Activated CD4-positive, alpha-beta T cell treated with anti-CD3 and anti-CD28 coated beads, Interleukin-10, Interleukin-2, amounts not matched to agents 100 ng/mL and 50 ng/mL, durations not matched to agents 16 hours and 8 hours (primary cell): ENCODE measurements around the gene SLC19A1.

ENCODE experiments used
- DNase-seq: peaks from one replicate; pipeline ENCODE4 v3.0.0-alpha.2; 2020

The SLC19A1 gene

DNA sequence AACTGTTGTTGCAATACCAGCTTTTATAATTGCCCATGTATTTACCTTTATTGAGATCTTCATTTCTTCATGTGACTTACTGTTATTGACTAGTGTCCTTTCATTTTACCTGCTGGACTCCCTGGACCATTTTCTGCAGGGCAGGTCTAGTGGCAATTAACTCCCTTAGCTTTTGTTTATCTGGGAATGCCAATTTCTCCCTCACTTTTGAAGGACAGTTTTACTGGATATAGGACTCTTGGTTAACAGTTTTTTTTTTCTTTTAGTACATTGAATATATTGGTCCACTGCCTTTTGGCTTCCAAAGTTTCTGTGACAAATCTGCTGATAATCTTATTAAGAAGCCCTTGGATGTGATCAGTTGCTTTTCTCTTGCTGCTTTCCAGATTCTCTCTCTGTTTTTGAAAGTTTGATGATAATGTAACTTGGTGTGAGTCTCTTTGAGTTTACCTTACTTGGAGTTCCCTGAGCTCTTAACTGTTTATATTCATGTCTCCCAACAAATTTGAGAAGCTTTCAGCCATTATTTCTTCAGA lies 80.4 kb downstream of the SLC19A1 start:
- DNase-seq = no peak

DNA sequence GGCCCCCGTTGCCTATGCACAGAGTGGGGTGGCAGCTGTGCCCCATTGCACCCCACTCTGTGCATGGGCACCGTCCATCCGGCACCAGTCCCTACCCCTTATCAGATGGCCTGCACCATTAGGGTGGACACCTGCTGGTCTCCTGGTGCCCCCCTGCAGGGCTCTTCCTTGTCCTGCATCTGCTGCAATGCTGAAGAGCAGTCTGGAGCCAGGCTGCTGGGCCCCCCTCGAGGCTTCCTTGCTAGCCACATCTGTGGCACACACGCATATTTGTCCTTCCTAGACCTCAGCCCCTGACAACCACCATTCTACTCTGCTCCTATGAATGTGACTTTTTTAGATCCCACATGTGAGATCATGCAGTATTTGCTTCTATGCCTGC lies 80.9 kb downstream of the SLC19A1 start:
- no peak for DNase-seq

DNA sequence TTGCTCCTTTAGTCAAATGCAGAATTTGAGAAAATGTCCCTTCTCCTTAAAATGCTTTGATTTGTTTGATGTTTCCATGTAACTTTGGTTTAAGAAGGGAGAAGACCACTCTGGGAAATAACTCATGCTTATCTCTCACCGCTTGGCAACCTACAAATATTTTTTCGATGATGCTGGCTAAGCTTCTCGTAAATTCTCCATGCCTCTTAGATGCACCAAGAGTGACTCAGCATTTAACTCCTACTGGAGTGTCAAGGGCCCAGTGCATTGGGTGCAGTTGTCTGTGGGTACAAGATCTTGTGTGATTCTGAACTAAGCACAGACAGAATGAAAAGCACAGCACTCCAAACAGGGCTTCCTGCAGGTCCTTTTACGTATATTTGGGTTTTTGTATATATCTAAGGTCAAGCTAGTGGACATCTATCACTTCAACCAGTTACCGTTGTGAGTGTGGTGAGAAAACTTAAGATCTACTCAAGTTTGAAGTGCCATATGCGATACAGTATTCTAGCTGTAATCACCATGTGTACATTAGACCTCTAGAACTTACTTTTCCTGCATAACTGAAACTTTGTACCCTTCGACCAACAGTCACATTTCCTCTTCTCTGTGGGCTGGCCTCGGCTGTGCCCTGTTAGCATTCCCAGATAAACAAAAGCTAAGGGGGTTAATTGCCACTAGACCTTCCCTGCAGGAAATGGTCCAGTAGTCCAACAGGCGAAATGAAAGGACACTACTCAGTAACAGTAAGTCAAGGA lies 81.5 kb downstream of the SLC19A1 start:
- no peak for DNase-seq

DNA sequence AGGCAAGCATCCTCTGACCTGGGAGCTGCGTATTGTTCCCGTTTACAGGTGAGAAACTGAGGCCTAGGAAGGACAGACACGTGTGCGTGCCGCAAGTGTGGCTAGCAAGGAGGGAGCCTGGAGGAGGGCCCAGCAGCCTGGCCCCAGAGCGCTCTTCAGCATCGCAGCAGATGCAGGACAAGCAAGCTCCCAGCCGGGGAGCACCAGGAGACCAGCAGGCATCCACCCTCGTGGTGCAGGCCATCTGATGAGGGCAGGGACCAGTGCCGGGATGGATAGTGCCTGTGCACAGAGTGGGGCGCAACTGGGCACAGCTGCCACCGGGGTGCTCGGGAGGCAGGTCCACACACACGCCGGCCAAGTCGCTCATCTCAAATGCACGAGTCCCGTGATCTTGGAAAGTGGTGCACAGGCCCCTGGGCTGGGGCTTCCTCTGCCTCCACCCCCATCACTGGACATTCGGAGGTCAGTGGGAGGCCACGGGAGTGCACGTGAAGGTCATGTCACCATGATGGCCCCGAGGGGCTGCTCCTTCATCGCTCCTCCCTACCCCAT lies 82.2 kb downstream of the SLC19A1 start:
- DNase-seq = no peak

DNA sequence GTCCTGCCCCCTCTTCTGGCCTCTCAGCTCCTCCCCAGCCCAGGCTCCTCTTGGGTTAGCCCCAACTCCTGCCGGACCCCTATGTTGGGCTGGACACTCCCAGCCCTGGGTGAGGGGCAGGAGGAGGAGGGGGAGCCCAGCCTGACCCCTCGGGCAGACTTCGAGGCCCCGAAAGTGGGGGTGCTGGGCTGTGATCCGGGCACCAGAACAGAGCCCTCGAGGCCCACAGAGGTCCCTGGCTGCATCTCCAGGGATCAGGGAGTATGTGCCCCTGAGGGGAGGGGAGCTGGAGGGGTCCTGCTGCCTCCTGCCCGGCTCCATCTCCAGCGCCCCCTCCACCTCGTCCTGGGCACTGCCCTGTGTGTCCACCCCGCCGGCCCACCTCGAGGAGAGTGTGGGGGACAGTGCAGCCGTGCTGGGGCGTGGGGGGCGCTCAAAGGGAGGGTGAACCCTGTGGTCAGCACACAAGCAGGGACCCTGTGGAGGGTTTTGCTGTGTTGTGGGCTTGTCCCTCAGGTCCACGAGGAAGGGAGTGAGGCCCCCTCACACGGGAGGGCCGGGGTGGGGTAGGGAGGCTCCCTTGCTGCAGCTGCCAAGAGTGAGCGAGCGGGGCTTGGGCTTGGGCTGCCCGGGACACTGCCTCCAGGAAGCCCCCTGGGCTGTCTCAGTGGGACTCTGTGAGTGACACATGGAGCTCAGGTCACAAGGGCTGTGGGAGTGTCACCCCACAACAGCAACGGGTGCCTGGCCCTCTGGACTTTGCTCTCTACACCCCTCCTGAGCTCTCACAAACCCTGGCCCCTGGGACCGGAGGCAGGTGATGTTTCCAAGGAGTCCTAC lies 82.8 kb downstream of the SLC19A1 start:
- no peak for DNase-seq

DNA sequence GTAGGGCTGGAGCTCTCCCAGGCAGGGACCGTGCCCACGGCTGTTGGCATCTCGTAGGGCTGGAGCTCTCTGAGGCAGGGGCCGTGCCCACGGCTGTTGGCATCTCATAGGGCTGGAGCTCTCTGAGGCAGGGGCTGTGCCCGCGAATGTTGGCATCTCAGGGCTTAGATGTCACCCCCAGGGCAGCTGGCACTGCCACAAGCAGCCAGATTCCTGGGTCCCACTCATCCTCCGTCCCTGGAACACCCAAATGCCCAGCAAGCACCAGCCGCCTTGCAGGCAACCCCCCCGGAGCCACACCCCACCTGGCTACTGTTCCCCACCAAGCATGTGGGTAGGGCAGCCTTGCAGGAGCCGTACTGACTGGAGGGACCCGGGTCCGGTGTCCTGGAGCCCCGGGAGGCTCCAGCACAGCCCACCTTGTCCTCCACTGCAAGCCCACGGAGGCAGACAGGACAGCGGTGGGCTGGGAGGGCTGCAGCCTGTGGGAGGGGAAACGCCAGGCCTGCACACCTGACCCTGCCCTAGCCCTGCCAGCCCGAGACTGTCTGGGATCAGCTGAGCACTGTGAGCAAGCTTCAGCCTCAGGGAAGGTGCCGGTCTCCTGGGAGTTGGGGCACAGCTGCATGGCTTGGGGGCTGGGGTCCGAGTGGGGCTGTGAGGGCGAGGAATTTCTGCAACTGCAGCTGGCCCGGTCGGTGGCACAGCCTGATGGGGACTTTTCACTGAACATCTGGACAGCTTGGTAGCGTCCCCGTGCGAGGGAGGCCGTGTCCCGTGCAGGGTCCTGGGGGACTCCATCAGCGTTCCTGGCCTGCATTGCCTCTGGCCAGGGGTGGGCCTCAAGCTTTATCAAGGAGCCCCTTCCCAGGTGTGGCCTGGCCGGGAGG lies 83.7 kb downstream of the SLC19A1 start:
- no peak for DNase-seq

DNA sequence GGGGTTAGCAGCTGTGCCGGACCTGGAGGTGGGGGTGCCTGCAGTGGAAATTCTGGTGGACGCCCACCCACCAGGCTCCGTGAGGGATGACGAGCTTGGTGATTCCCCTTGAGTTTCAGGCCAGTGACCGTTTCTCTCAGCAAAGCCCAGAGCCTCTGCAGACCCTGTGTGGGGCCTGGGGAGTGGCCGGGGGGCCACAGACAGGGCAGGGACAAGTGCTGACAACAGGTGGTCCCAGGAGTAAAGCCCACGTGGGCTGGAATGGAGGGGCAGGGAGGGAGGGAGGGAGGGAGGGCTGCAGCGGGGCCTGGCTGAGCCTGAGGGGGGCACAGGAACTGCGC lies 84.4 kb downstream of the SLC19A1 start:
- DNase-seq = no peak

DNA sequence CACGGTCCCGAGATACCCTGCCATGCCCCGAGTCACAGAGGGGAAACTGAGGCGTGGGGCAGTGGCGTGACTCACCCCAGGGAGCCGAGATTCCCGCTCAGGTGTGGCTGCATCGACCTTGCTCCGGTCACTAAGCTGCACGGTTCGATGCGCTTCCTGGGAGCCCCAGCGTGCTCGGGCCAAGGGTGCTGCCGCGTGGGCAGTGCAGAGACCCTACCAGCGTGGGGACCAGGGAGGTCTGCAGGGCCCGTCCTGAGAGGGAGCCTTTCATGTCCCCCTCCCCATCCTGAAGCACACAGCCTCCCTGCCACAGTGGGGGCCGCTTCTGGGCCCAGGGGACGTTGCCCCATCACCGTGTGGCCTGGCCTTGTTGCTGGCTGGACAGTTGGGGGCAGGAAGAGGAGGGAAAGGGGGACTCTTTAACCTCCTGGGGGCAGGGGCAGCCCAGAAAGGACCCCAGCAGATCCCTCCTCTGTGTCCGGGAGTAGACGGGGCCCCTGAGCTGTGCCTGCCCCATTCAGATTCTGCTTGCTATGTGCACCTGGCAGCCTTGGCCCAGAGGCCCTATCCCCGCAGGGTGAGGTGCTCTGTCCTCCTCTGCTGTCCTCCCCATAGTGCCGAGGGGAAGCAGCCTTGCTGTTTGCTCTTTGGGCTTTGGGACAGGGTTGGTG lies 84.9 kb downstream of the SLC19A1 start:
- DNase-seq = no peak

DNA sequence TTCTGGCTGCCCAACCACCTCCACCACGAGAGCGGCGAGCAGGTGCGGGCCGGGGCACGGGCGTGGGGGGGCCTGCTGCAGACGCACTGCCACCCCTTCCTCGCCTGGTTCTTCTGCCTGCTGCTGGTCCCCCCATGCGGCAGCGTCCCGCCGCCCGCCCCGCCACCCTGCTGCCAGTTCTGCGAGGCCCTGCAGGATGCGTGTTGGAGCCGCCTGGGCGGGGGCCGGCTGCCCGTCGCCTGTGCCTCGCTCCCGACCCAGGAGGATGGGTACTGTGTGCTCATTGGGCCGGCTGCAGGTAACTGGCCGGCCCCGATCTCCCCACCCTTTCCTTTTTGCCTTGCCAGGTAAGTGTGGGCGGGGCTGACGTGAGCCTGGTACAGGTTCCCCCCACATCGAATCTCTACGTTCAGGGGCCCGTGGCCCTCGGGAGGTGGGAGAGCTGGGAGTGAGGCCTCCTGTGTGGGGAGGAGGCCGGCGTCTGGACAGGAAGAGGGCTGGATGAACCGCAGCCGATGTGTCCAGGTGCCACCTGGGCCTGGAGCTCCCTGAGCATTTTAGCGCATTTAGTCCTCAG lies 85.6 kb downstream of the SLC19A1 start:
- no peak for DNase-seq

DNA sequence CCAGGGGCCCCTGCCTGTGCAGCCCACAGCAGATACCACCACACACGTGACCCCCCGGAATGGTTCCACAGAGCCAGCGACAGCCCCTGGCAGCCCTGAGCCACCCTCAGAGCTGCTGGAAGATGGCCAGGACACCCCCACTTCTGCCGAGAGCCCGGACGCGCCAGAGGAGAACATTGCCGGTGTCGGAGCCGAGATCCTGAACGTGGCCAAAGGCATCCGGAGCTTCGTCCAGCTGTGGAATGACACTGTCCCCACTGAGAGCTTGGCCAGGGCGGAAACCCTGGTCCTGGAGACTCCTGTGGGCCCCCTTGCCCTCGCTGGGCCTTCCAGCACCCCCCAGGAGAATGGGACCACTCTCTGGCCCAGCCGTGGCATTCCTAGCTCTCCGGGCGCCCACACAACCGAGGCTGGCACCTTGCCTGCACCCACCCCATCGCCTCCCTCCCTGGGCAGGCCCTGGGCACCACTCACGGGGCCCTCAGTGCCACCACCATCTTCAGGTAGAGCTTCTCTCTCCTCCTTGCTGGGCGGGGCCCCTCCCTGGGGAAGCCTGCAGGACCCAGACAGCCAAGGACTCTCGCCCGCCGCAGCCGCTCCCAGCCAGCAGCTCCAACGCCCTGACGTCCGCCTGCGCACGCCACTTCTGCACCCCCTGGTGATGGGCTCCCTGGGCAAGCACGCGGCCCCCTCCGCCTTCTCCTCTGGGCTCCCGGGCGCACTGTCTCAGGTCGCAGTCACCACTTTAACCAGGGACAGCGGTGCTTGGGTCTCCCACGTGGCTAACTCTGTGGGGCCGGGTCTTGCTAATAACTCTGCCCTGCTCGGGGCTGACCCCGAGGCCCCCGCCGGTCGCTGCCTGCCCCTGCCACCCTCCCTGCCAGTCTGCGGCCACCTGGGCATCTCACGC lies 86.3 kb downstream of the SLC19A1 start:
- DNase-seq = no peak

DNA sequence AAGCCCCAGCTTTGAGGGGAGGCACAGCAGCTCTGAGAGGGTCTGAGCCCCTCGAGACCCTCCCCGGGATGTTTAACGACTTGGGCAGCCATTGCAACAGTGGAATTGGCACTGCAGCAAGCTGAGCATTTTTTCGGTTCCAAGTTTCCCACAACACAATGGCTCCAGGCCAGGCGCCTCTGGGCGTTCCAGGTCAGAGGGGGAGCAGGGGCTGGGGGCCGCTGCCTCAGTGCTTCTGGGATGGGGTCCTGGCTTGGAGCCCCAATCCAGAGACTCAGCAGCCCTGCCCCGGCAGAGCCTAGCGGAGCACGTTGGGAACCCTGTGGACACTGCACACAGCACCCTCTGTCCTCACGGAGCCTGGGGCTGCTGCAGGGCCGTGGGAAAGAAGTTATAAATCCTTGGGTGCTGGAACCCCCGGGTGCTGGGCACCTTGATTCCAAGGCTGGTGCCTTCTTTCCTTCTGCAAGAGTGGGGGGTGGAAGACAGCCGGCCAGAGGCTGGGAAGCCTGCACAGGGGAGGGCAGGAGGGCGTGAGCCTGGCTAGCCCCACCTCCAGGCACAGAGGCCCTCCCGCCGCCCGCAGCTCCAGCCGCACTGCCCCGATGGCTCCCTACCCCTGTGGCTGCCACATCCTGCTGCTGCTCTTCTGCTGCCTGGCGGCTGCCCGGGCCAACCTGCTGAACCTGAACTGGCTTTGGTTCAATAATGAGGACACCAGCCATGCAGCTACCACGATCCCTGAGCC lies 87.1 kb downstream of the SLC19A1 start:
- no peak for DNase-seq

DNA sequence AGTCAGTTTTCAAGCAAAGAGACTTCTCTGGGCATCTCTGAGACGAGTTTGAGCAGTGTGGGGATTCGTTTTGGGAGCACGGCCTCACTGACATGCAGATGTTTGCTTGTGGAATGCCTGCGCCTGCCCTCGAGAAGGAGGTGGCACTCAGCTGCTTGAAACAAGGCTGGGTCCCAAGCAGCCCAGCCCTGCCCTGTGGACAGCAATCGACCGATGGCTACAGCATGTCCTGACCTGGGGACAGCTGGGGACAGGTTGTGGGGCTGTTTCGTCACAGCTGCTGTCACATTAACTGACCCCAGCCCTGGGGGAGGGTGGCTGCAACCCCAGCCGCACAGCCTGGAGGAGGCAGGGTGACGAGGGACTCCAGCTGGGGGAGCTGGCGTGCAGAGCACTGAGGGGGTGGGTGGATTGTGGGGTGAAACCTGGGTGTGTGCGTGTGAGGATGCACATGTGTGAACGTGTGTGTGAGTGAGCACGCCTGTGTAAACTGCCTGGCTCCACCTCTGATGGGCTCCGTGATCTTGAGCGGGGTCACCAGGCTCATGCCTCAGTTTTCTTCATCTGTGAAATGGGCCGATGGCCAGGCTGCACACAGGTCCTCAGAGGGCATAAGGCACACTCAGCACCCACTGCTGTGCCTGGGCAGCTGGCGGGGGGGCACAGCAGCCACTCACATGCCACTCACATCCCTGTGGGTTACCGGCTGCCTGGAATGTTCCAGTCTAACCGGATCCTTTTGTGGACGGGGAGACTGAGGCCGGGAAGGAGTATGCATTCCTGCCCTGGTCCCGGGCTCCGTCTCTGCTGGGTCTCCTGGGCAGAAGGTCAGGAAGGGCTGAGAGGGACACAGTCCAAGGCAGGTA lies 87.9 kb downstream of the SLC19A1 start:
- DNase-seq = no peak

DNA sequence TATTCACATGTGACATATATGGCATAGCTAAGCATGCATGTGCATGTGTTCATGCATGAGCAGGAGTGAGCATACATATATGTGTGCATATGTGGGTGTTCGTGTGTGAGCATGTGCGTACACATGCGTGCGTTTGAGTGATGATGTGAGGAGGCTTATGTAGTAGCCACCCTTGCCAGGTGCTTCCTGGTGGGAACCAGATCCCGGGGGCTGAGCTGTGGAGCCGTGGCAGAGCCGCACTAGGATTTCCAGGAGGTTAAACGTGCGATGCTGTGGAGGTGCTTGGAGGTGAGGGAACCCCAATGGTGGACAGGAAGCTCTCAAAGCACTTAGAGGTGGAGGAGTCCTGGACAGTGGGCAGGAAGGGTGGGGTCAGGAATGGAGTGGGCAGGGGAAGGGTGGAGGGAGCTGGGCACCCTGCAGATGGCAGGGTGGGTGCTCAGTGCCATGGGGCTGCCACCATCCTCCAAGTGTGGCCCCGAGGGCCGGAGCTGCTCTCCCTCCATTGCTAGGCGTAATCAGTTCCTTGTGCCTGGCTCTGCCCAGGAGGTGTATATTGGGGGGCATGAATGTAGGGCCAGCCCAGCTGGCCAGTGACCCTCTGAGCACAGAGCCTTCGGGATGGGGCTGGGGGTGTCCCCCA lies 88.8 kb downstream of the SLC19A1 start:
- no peak for DNase-seq

DNA sequence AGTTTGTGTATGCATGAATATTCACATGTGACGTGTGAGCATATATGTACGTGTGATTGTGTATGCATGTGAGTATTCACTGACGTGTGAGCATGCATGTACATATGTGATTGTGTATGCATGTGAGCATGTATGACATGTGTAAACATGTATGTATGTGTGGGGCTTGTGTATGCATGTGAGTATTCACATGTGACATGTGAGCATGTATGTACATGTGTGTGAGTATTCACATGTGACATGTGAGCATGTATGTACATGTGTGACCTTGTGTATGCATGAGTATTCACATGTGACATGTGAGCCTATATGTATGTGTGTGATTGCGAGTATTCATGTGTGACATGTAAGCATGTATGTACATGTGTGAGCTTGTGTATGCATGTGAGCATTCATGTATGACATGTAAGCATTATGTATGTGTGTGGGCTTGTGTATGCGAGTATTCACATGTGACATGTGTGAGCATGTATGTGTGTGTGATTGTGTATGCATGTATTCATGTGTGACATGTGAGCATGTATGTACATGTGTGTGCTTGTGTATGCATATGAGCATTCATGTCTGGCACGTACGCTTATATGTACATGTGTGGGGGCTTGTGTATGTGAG lies 89.4 kb downstream of the SLC19A1 start:
- DNase-seq = no peak

DNA sequence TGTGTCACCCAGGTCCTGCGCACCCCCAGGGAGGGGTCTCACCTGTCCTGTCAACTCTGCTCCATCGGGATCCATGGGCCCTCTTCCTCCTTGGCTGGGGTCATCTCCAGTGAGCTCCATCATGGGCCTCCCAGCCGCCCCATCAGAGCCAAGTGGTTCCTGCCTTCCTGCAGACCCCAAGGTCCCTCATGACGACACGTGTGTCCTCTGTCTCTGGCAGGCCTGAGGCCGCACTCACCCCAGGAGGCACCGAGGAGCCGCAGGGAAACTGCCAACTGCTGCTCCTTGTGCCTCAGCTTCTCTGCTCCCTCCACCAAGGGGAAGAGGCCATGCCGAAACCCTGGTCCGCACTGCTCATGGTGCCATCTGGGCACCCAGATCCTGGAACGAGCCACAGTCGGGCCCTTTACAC lies 90.5 kb downstream of the SLC19A1 start:
- DNase-seq = no peak

DNA sequence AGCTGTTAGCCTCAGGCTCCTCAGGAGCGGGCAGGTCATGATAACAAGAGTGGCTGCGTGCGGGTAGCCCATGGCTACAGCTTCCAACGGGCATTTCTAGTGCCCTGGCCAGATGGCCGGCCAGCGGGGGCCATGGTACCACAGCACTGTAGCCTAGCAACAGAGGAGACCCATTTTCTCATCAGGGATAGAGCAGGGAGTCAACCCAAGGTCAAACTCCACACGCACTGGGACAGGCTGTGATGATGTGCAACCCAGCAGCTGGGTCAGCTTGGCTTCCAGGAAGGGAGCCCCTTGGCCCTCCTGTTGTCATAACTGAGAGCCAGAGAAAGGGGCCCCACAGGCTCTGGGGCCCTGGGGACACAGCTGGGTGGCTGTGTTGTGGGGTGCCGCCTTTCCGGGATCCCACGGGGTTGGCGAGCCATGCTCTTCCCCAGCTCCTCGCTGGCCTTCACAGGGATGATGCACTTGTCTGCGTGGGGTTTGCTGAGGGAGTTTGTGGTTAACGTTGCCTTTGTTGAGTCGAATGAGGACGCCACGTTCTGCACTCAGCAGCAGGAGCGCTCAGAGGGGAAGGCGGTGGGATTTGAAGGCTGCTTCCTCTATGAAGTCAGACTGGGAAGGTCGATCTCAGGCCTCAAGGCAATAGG lies 91.0 kb downstream of the SLC19A1 start:
- no peak for DNase-seq

DNA sequence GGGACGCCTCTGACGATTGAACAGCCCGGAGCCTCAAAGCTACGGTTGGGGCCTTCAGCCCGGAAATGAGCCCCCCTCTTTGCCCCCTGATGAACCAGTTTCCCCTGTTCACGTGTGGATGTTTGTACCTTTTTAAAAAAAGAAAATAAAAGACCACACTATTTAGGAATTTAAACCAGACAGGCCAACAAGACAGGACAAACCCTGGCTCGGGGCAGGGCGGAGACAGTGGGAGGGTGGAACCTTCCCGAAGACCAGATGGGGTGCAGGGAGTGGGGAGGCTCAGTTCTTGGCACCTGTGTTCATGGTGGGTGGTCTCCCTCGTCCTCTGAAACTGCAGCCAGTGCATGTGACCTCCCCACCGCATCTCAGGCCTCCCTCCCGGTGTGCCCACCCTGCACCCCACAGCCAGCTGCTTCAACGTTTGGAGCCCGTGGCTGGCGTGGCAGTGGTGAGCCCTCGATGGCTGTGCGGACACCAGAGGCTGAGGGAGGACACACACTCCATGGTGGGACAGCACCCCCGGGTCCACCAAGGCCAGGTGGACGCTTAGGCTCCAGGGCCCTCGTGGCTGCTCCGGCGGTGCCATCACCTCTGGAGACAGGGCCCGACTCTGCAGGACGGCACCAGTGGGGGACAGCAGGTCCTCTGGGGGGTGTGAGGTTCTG lies 91.7 kb downstream of the SLC19A1 start:
- DNase-seq = no peak
